Astrocyte (in vitro differentiated cells and primary cell): Measurements from ENCODE around the gene PLA2G4A.

ENCODE experiments used
- CTCF ChIP-seq: IDR thresholded peaks from 2 replicates; pipeline ENCODE4 v1.5.1; 2011; ENCODE audit warnings: low read depth, mild to moderate bottlenecking, inconsistent platforms, low read length, moderate library complexity; ENCODE audit not compliant: insufficient read depth
- EZH2 ChIP-seq: IDR thresholded peaks from 2 replicates; pipeline ENCODE4 v1.6.1; 2012; ENCODE audit warnings: mild to moderate bottlenecking, low read length, inconsistent platforms; ENCODE audit not compliant: insufficient read depth

DNA sequence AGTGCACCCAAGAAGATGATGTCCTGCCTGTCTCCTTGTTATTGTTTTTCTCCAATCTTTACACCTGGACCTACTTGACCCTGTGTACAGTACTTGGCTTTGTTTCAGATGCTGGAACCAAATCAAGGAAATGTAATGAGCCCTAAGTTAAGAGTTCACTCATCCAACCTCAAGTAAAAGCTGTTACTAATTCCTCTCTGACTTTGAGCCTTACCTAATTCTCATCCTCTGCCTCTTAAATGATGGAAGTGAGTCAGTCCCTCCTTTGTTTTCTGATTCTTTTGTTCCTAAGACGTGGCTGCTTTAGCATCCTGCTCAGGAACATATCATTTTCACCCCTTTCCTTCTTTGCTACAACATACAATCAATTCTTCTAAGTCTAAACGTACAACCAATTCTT, 15.3 kb upstream of the PLA2G4A start:
- TF ChIP-seq CTCF: no peak
- TF ChIP-seq EZH2: no peak
